ENCODE results near the gene EPHB1. TPM values are rescaled to one million over a fixed set of nuclear protein-coding genes. Genes with fewer than 3 reads are reported as not detected.

Gene EPHB1
- total RNA-seq, 2 donors from 2014 or later: 2.3 to 21.2 TPM

GRCh38 chr3:134766290-134766689, 28.8 kb upstream of the EPHB1 start:
- no peaks in the 10 kb centered on the region for H3K27me3 ChIP-seq (replicated peaks; ENCODE audit: insufficient read depth)
- no peaks in the 10 kb centered on the region for H3K9me3 ChIP-seq
- intact Hi-C loops (cut with DNase I): no loop called here
- H3K27ac ChIP-seq: no peak overlapping the region
- no peak overlapping the region for H3K4me3 ChIP-seq
- WGBS: 94% methylated on average over 1 of the region's 1 CpG
- DNase-seq (ENCODE audit: low spot score): no peak
- H3K4me1 ChIP-seq (replicated peaks): no peaks in the 10 kb centered on the region
- H3K36me3 ChIP-seq: no peaks in the 10 kb centered on the region
- TF ChIP-seq CTCF (IDR thresholded peaks at IDR 0.05): no peak
- TF ChIP-seq POLR2A (IDR thresholded peaks at IDR 0.05): no peak
- TF ChIP-seq POLR2AphosphoS5 (IDR thresholded peaks at IDR 0.05): no peak

- H3K27ac ChIP-seq: no peak overlapping the region
- intact Hi-C loops (cut with DNase I): no loop called here
- no peaks in the 10 kb centered on the region for H3K27me3 ChIP-seq (replicated peaks; ENCODE audit: insufficient read depth)
- no peak overlapping the region for H3K4me3 ChIP-seq
- 76% methylated on average over 3 of the region's 3 CpGs for WGBS
- H3K36me3 ChIP-seq: no peaks in the 10 kb centered on the region
- no peaks in the 10 kb centered on the region for H3K9me3 ChIP-seq
- TF ChIP-seq POLR2A (IDR thresholded peaks at IDR 0.05) (no peak), POLR2AphosphoS5 (IDR thresholded peaks at IDR 0.05) (no peak), CTCF (IDR thresholded peaks at IDR 0.05) (no peak)
- DNase-seq (ENCODE audit: low spot score): no peak
- no peaks in the 10 kb centered on the region for H3K4me1 ChIP-seq (replicated peaks)
Observed at GRCh38 chr3:134768116-134768515, 26.9 kb upstream of the EPHB1 start.

- intact Hi-C loops (cut with DNase I): no loop called here
- WGBS: 78% methylated on average over 5 of the region's 5 CpGs
- TF ChIP-seq POLR2A (IDR thresholded peaks at IDR 0.05): no peak
- no peak for TF ChIP-seq CTCF (IDR thresholded peaks at IDR 0.05)
- TF ChIP-seq POLR2AphosphoS5 (IDR thresholded peaks at IDR 0.05): no peak
- H3K27ac ChIP-seq: no peak overlapping the region
- no peak overlapping the region for H3K4me3 ChIP-seq
- H3K27me3 ChIP-seq (replicated peaks; ENCODE audit: insufficient read depth): no peaks in the 10 kb centered on the region
- no peaks in the 10 kb centered on the region for H3K4me1 ChIP-seq (replicated peaks)
- no peak for DNase-seq (ENCODE audit: low spot score)
- H3K9me3 ChIP-seq: no peaks in the 10 kb centered on the region
- H3K36me3 ChIP-seq: no peaks in the 10 kb centered on the region
Observed at GRCh38 chr3:134768837-134769236, 26.2 kb upstream of the EPHB1 start.

GRCh38 chr3:134769287-134769868, 25.7 kb upstream of the EPHB1 start:
- no peak for TF ChIP-seq POLR2AphosphoS5 (IDR thresholded peaks at IDR 0.05)
- TF ChIP-seq CTCF (IDR thresholded peaks at IDR 0.05): no peak
- no peak for TF ChIP-seq POLR2A (IDR thresholded peaks at IDR 0.05)
- Histone ChIP-seq H3K36me3 (no peaks in the 10 kb centered on the region), H3K4me1 (replicated peaks) (no peaks in the 10 kb centered on the region), H3K9me3 (no peaks in the 10 kb centered on the region), H3K4me3 (no peak overlapping the region), H3K27me3 (replicated peaks; ENCODE audit: insufficient read depth) (no peaks in the 10 kb centered on the region), H3K27ac (no peak overlapping the region)
- no peak for DNase-seq (ENCODE audit: low spot score)
- intact Hi-C loops (cut with DNase I): no loop called here
- 86% methylated on average over 2 of the region's 2 CpGs for WGBS

GRCh38 chr3:134772011-134772410, 23.0 kb upstream of the EPHB1 start:
- intact Hi-C loops (cut with DNase I): no loop called here
- WGBS: 51% methylated on average over 3 of the region's 3 CpGs
- no peak for DNase-seq (ENCODE audit: low spot score)

More at GRCh38 chr3:134772011-134772410, 23.0 kb upstream of the EPHB1 start:
- Histone ChIP-seq H3K27ac (no peak overlapping the region), H3K4me3 (no peak overlapping the region), H3K9me3 (no peaks in the 10 kb centered on the region), H3K27me3 (replicated peaks; ENCODE audit: insufficient read depth) (no peaks in the 10 kb centered on the region), H3K36me3 (no peaks in the 10 kb centered on the region), H3K4me1 (replicated peaks) (no peaks in the 10 kb centered on the region)
- TF ChIP-seq POLR2AphosphoS5 (IDR thresholded peaks at IDR 0.05): no peak
- no peak for TF ChIP-seq POLR2A (IDR thresholded peaks at IDR 0.05)
- no peak for TF ChIP-seq CTCF (IDR thresholded peaks at IDR 0.05)
